Stimulated activated CD8-positive, alpha-beta memory T cell treated with anti-CD3 and anti-CD28 coated beads, Interleukin-7, amount 100 ng/mL, for 4 hours (primary cell): ENCODE data around the gene SLC51B.
"Not testable (repeated sequence)": the region's sequence is repeated elsewhere in the genome, so short reads cannot be mapped to it uniquely, and the experiment has no call there.

Experiments
- DNase-seq, 2 donors: peaks; one replicate each; pipeline ENCODE4 v3.0.0-alpha.2; 2020; ENCODE audit warnings: low read depth in 2 of 2

Gene SLC51B

GRCh38 chr15:65044724-65045481, at the start of gene SLC51B:
Gene SLC51B, plus strand, starts transcription at chr15:65045387. Its CDS starts 4,618 bp downstream, at chr15:65050005.
- no peak for DNase-seq

GRCh38 chr15:64997066-64997465, 48.1 kb upstream of the SLC51B start:
- no peak for DNase-seq

- DNase-seq, result no peak
Measured at GRCh38 chr15:64997745-64998375, 47.3 kb upstream of the SLC51B start.

- DNase-seq, result no peak
Measured at GRCh38 chr15:65004993-65005392, 40.2 kb upstream of the SLC51B start.

GRCh38 chr15:65006876-65007275, 38.3 kb upstream of the SLC51B start:
- DNase-seq, result no peak

GRCh38 chr15:65008983-65009382, 36.2 kb upstream of the SLC51B start:
- DNase-seq, result no peak

- DNase-seq, result not testable (repeated sequence)
Measured at GRCh38 chr15:65011198-65011597, 34.0 kb upstream of the SLC51B start.

GRCh38 chr15:65020419-65020818, 24.8 kb upstream of the SLC51B start:
- DNase-seq, result no peak

GRCh38 chr15:65021488-65021887, 23.7 kb upstream of the SLC51B start:
- DNase-seq, result no peak

GRCh38 chr15:65026756-65027155, 18.4 kb upstream of the SLC51B start:
- no peak for DNase-seq

GRCh38 chr15:65027593-65027992, 17.6 kb upstream of the SLC51B start:
- no peak for DNase-seq

GRCh38 chr15:65028338-65028737, 16.8 kb upstream of the SLC51B start:
- DNase-seq, result no peak

- DNase-seq, result peak; percentile 87
Measured at GRCh38 chr15:65028921-65029735, 16.1 kb upstream of the SLC51B start, which contains the start of gene MTFMT. Gene MTFMT, minus strand, starts transcription at chr15:65029639. Its CDS starts 26 bp downstream, at chr15:65029613.

- no peak for DNase-seq
Measured at GRCh38 chr15:65029736-65030208, 15.4 kb upstream of the SLC51B start.

GRCh38 chr15:65032801-65033537, 12.2 kb upstream of the SLC51B start:
- peak in 1 of 2 donors; percentile 18 for DNase-seq

GRCh38 chr15:65033659-65034269, 11.4 kb upstream of the SLC51B start:
- no peak for DNase-seq

GRCh38 chr15:65034719-65035118, 10.5 kb upstream of the SLC51B start:
- no peak for DNase-seq

- DNase-seq, result no peak
Measured at GRCh38 chr15:65037309-65037708, 7.9 kb upstream of the SLC51B start.

- no peak for DNase-seq
Measured at GRCh38 chr15:65038428-65038827, 6.8 kb upstream of the SLC51B start.

- DNase-seq, result no peak
Measured at GRCh38 chr15:65038836-65039235, 6.4 kb upstream of the SLC51B start.

GRCh38 chr15:65040461-65040860, 4.7 kb upstream of the SLC51B start:
- DNase-seq, result no peak
